ENCODE data around the gene SSPN. TPM values are rescaled to one million over a fixed set of nuclear protein-coding genes. Genes with fewer than 3 reads are reported as not detected.

SSPN gene
- polyA plus RNA-seq, 1 donor = 11.5 TPM

GRCh38 chr12:26203167-26203780 is 7.9 kb downstream of the SSPN start:
- no peak overlapping the region for H3K4me3 ChIP-seq (ENCODE audit: low read length)
- H3K4me1 ChIP-seq (ENCODE audit: control insufficient read depth, insufficient read depth, low read length) = no peaks in the 10 kb centered on the region
- DNase-seq = no peak
- no peak overlapping the region for H3K27ac ChIP-seq (ENCODE audit: low read length)
- H3K27me3 ChIP-seq (ENCODE audit: control insufficient read depth, insufficient read depth, low read length) = no peaks in the 10 kb centered on the region
- WGBS (ENCODE audit: insufficient coverage, low lambda C conversion rate) = 86% methylated on average over 1 of the region's 4 CpGs
- H3K36me3 ChIP-seq (ENCODE audit: control insufficient read depth, insufficient read depth, low read length) = no peaks in the 10 kb centered on the region
- H3K9me3 ChIP-seq (ENCODE audit: control insufficient read depth, low read depth, low read length) = no peaks in the 10 kb centered on the region

GRCh38 chr12:26204612-26205289 is 9.4 kb downstream of the SSPN start:
- H3K4me1 ChIP-seq (ENCODE audit: control insufficient read depth, insufficient read depth, low read length) = no peaks in the 10 kb centered on the region
- no peak overlapping the region for H3K27ac ChIP-seq (ENCODE audit: low read length)
- H3K36me3 ChIP-seq (ENCODE audit: control insufficient read depth, insufficient read depth, low read length) = no peaks in the 10 kb centered on the region
- WGBS (ENCODE audit: insufficient coverage, low lambda C conversion rate) = 85% methylated on average over 3 of the region's 9 CpGs
- H3K4me3 ChIP-seq (ENCODE audit: low read length) = no peak overlapping the region
- no peaks in the 10 kb centered on the region for H3K9me3 ChIP-seq (ENCODE audit: control insufficient read depth, low read depth, low read length)
- no peaks in the 10 kb centered on the region for H3K27me3 ChIP-seq (ENCODE audit: control insufficient read depth, insufficient read depth, low read length)
- DNase-seq = no peak

GRCh38 chr12:26205298-26205697 is 9.9 kb downstream of the SSPN start:
- no peaks in the 10 kb centered on the region for H3K27me3 ChIP-seq (ENCODE audit: control insufficient read depth, insufficient read depth, low read length)
- no peak for DNase-seq
- no peak overlapping the region for H3K4me3 ChIP-seq (ENCODE audit: low read length)
- H3K4me1 ChIP-seq (ENCODE audit: control insufficient read depth, insufficient read depth, low read length) = no peaks in the 10 kb centered on the region
- no CpG with 5 or more reads among the region's 2 CpGs for WGBS (ENCODE audit: insufficient coverage, low lambda C conversion rate)
- H3K27ac ChIP-seq (ENCODE audit: low read length) = no peak overlapping the region
- H3K36me3 ChIP-seq (ENCODE audit: control insufficient read depth, insufficient read depth, low read length) = no peaks in the 10 kb centered on the region
- H3K9me3 ChIP-seq (ENCODE audit: control insufficient read depth, low read depth, low read length) = no peaks in the 10 kb centered on the region

GRCh38 chr12:26205941-26206340 is 10.6 kb downstream of the SSPN start:
- Histone ChIP-seq H3K27me3 (ENCODE audit: control insufficient read depth, insufficient read depth, low read length) (no peaks in the 10 kb centered on the region), H3K9me3 (ENCODE audit: control insufficient read depth, low read depth, low read length) (no peaks in the 10 kb centered on the region), H3K4me1 (ENCODE audit: control insufficient read depth, insufficient read depth, low read length) (no peaks in the 10 kb centered on the region), H3K4me3 (ENCODE audit: low read length) (no peak overlapping the region), H3K27ac (ENCODE audit: low read length) (no peak overlapping the region), H3K36me3 (ENCODE audit: control insufficient read depth, insufficient read depth, low read length) (no peaks in the 10 kb centered on the region)
- no peak for DNase-seq
- WGBS (ENCODE audit: insufficient coverage, low lambda C conversion rate) = 100% methylated on average over 1 of the region's 6 CpGs

- DNase-seq = no peak
- no CpG with 5 or more reads among the region's 1 CpG for WGBS (ENCODE audit: insufficient coverage, low lambda C conversion rate)
- Histone ChIP-seq H3K9me3 (ENCODE audit: control insufficient read depth, low read depth, low read length) (no peaks in the 10 kb centered on the region), H3K36me3 (ENCODE audit: control insufficient read depth, insufficient read depth, low read length) (no peaks in the 10 kb centered on the region), H3K4me3 (ENCODE audit: low read length) (no peak overlapping the region), H3K27ac (ENCODE audit: low read length) (no peak overlapping the region), H3K27me3 (ENCODE audit: control insufficient read depth, insufficient read depth, low read length) (no peaks in the 10 kb centered on the region), H3K4me1 (ENCODE audit: control insufficient read depth, insufficient read depth, low read length) (no peaks in the 10 kb centered on the region)
These were observed 16.0 kb downstream of the SSPN start for GRCh38 chr12:26211331-26211730.

- Histone ChIP-seq H3K9me3 (ENCODE audit: control insufficient read depth, low read depth, low read length) (no peaks in the 10 kb centered on the region), H3K27me3 (ENCODE audit: control insufficient read depth, insufficient read depth, low read length) (no peaks in the 10 kb centered on the region), H3K27ac (ENCODE audit: low read length) (no peak overlapping the region), H3K4me1 (ENCODE audit: control insufficient read depth, insufficient read depth, low read length) (no peaks in the 10 kb centered on the region), H3K4me3 (ENCODE audit: low read length) (no peak overlapping the region), H3K36me3 (ENCODE audit: control insufficient read depth, insufficient read depth, low read length) (no peaks in the 10 kb centered on the region)
- no peak for DNase-seq
- WGBS (ENCODE audit: insufficient coverage, low lambda C conversion rate) = 80% methylated on average over 2 of the region's 5 CpGs
These were observed 17.0 kb downstream of the SSPN start for GRCh38 chr12:26212396-26212795.

- H3K36me3 ChIP-seq (ENCODE audit: control insufficient read depth, insufficient read depth, low read length) = no peaks in the 10 kb centered on the region
- no peak overlapping the region for H3K27ac ChIP-seq (ENCODE audit: low read length)
- H3K4me3 ChIP-seq (ENCODE audit: low read length) = no peak overlapping the region
- H3K4me1 ChIP-seq (ENCODE audit: control insufficient read depth, insufficient read depth, low read length) = no peaks in the 10 kb centered on the region
- no peak for DNase-seq
- H3K27me3 ChIP-seq (ENCODE audit: control insufficient read depth, insufficient read depth, low read length) = no peaks in the 10 kb centered on the region
- 100% methylated on average over 1 of the region's 2 CpGs for WGBS (ENCODE audit: insufficient coverage, low lambda C conversion rate)
- no peaks in the 10 kb centered on the region for H3K9me3 ChIP-seq (ENCODE audit: control insufficient read depth, low read depth, low read length)
These were observed 17.6 kb downstream of the SSPN start for GRCh38 chr12:26212988-26213387.

- H3K27me3 ChIP-seq (ENCODE audit: control insufficient read depth, insufficient read depth, low read length) = no peaks in the 10 kb centered on the region
- no peaks in the 10 kb centered on the region for H3K4me1 ChIP-seq (ENCODE audit: control insufficient read depth, insufficient read depth, low read length)
- no peaks in the 10 kb centered on the region for H3K36me3 ChIP-seq (ENCODE audit: control insufficient read depth, insufficient read depth, low read length)
- DNase-seq = no peak
- no peak overlapping the region for H3K27ac ChIP-seq (ENCODE audit: low read length)
- WGBS (ENCODE audit: insufficient coverage, low lambda C conversion rate) = 0% methylated on average over 1 of the region's 2 CpGs
- no peaks in the 10 kb centered on the region for H3K9me3 ChIP-seq (ENCODE audit: control insufficient read depth, low read depth, low read length)
- H3K4me3 ChIP-seq (ENCODE audit: low read length) = no peak overlapping the region
These were observed 18.7 kb downstream of the SSPN start for GRCh38 chr12:26214121-26214520.

- Histone ChIP-seq H3K4me1 (ENCODE audit: control insufficient read depth, insufficient read depth, low read length) (no peaks in the 10 kb centered on the region), H3K9me3 (ENCODE audit: control insufficient read depth, low read depth, low read length) (no peaks in the 10 kb centered on the region), H3K36me3 (ENCODE audit: control insufficient read depth, insufficient read depth, low read length) (no peaks in the 10 kb centered on the region), H3K27me3 (ENCODE audit: control insufficient read depth, insufficient read depth, low read length) (no peaks in the 10 kb centered on the region), H3K27ac (ENCODE audit: low read length) (no peak overlapping the region), H3K4me3 (ENCODE audit: low read length) (no peak overlapping the region)
- no CpG with 5 or more reads among the region's 6 CpGs for WGBS (ENCODE audit: insufficient coverage, low lambda C conversion rate)
- no peak for DNase-seq
These were observed 24.4 kb downstream of the SSPN start for GRCh38 chr12:26219736-26220135.

- WGBS (ENCODE audit: insufficient coverage, low lambda C conversion rate) = no CpG with 5 or more reads among the region's 5 CpGs
- H3K9me3 ChIP-seq (ENCODE audit: control insufficient read depth, low read depth, low read length) = no peaks in the 10 kb centered on the region
- peaks cover 18% of the 10 kb centered on the region for H3K27me3 ChIP-seq (ENCODE audit: control insufficient read depth, insufficient read depth, low read length)
These were observed 29.3 kb downstream of the SSPN start for GRCh38 chr12:26224657-26225056.

GRCh38 chr12:26226122-26226521 is 30.7 kb downstream of the SSPN start:
- Histone ChIP-seq H3K27me3 (ENCODE audit: control insufficient read depth, insufficient read depth, low read length) (peaks cover 18% of the 10 kb centered on the region), H3K4me3 (ENCODE audit: low read length) (no peak overlapping the region), H3K27ac (ENCODE audit: low read length) (no peak overlapping the region)

More at GRCh38 chr12:26224657-26225056, 29.3 kb downstream of the SSPN start:
- Histone ChIP-seq H3K27ac (ENCODE audit: low read length) (no peak overlapping the region), H3K4me1 (ENCODE audit: control insufficient read depth, insufficient read depth, low read length) (peaks cover 9% of the 10 kb centered on the region), H3K4me3 (ENCODE audit: low read length) (no peak overlapping the region), H3K36me3 (ENCODE audit: control insufficient read depth, insufficient read depth, low read length) (no peaks in the 10 kb centered on the region)
- DNase-seq = no peak

More at GRCh38 chr12:26226122-26226521, 30.7 kb downstream of the SSPN start:
- DNase-seq = no peak
- Histone ChIP-seq H3K36me3 (ENCODE audit: control insufficient read depth, insufficient read depth, low read length) (no peaks in the 10 kb centered on the region), H3K9me3 (ENCODE audit: control insufficient read depth, low read depth, low read length) (no peaks in the 10 kb centered on the region), H3K4me1 (ENCODE audit: control insufficient read depth, insufficient read depth, low read length) (peaks cover 9% of the 10 kb centered on the region)
- 100% methylated on average over 1 of the region's 10 CpGs for WGBS (ENCODE audit: insufficient coverage, low lambda C conversion rate)

All from large intestine (tissue), 3 donors.